HG03103 (cell line): ENCODE results near the gene HSPA1L.
"Not testable (repeated sequence)": the region's sequence is repeated elsewhere in the genome, so short reads cannot be mapped to it uniquely, and the experiment has no call there.

Experiments used
- ATAC-seq: cut with Tn5 transposase; IDR thresholded peaks from one replicate; pipeline ENCODE4 v1.9.1; 2021; ENCODE audit warnings: low read depth; ENCODE audit not compliant: unreplicated experiment

HSPA1L gene

DNA sequence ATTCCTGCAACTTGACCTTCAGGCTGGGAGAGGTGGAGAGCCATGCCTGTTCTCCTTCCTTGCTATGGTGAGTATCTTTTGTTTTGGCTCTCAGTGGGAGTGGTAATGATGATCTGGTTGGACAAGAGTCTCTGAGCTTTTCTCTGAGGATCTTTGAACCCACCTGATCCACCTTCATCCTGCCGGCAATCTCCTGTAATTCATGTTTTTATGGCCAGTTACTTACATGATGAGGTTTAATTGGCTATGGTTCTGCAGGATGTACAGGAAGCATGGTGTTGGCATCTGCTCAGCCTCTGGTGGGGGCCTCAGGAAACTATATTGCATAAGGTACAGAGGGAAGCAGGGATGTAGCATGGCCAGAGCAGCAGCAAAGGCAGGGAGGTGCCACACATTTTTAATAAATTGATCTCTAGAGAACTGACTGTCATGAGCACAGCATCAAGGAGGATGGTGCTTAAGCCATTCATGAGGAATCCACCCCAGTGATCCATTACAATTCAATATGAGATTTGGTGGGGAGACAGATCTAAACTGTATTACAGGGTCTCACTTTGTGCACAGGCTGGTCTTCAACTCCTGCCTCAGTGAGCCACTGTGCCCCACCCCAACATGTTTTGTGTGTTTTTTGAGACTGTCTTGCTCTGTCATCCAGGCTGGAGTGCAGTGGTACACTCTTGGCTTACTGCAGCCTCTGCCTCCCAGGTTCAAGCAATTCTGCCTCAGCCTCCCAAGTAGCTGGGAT lies 22.5 kb upstream of the HSPA1L start:
- ATAC-seq = no peak

DNA sequence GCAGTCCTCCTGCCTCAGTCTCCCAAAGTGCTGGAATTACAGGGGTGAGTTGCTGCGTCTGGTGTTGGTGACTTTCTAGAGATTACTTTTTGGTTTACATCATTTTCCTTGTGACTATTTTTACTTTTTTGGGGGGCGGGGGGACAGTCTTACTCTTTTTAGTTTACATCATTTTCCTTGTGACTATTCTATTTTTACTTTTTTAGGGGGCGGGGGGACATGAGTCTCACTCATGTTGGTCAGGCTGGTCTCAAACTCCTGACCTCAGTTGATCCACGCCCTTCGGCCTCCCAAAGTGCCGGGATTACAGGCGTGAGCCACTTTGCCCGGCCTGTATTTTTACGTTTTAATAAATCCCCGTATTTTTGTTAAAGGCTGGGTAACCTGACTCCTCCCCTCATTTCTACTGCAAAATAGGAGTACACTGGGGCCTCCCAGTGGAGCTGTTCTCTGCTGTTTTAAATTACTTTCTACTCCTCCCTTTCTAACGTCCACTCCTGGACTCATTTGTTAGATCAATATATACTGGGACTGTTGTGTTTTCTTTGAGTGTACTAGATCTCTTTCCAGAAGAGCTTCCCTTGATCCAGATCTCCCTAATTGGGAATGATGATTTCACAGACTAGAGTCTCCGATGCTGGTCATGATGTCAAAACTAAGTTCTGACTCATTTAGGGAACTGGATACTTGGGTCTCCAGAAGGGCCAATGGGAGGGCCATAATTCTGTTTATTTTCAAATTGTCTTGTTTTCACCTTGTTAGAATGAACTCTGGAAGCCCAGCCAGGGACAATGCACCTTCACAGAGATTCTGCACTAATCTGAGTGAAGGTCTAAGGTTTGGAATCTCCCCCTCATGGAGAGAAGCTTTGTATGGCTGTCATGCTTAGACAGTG lies 21.6 kb upstream of the HSPA1L start:
- no peak for ATAC-seq

- ATAC-seq = no peak
These were observed 21.0 kb upstream of the HSPA1L start for GRCh38 chr6:31836047-31836473.

- ATAC-seq = no peak
These were observed 19.5 kb upstream of the HSPA1L start for GRCh38 chr6:31834367-31835250.

- no peak for ATAC-seq
These were observed 16.5 kb upstream of the HSPA1L start for GRCh38 chr6:31831350-31832215.

DNA sequence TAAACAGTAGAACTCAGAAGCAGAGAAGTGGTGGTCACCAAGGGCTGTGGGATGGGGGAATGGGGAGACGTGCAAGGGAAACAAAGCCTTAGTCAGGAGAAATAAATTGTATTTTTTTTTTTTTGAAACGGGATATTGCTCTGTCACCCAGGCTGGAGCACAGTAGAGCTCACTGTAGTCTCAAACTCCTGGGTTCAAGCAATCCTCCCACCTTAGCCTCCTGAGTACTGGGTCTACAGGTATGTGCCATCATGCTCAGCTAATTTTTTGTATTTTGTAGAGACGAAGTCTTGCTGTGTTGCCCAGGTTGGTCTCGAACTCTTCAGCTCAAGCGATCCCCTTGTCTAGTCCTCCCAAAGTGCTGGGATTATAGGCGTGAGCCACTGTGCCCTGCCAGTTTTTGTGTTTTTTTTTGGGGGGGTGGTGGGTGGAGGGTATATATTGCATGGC lies 15.8 kb upstream of the HSPA1L start:
- ATAC-seq = no peak

DNA sequence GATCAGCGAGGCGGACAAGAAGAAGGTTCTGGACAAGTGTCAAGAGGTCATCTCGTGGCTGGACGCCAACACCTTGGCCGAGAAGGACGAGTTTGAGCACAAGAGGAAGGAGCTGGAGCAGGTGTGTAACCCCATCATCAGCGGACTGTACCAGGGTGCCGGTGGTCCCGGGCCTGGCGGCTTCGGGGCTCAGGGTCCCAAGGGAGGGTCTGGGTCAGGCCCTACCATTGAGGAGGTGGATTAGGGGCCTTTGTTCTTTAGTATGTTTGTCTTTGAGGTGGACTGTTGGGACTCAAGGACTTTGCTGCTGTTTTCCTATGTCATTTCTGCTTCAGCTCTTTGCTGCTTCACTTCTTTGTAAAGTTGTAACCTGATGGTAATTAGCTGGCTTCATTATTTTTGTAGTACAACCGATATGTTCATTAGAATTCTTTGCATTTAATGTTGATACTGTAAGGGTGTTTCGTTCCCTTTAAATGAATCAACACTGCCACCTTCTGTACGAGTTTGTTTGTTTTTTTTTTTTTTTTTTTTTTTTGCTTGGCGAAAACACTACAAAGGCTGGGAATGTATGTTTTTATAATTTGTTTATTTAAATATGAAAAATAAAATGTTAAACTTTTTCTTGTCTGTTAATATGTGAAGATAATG lies 14.7 kb upstream of the HSPA1L start:
- no peak for ATAC-seq

GRCh38 chr6:31827286-31828079 lies 12.4 kb upstream of the HSPA1L start, which contains the start of gene HSPA1B:
HSPA1B (plus strand) TSS chr6:31827738; CDS start chr6:31827951, 213 bp downstream.
- peak; percentile 55 for ATAC-seq

GRCh38 chr6:31826793-31827285 lies 11.8 kb upstream of the HSPA1L start:
- ATAC-seq = no peak

DNA sequence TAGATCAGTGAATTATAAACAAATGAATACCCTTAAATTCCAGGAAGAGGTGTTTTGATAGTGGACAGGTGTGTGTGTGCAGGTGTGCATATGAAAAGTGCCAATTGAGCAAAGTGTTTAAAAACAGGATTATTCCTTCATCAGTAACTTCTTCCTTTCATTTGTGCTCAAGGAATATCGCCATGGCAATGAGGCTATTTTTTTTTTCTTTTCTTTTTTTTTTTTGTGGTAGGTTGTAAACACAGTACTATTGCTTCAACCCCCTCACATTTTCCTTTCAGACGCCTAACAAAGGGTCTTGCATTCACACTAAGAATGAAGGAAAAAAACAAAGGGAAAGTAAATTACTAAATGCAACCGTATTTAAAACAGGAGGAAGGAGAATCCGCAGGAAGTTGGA lies 10.5 kb upstream of the HSPA1L start:
- no peak for ATAC-seq

- ATAC-seq = not testable (repeated sequence)
These were observed 8.6 kb upstream of the HSPA1L start for GRCh38 chr6:31823592-31824196.

DNA sequence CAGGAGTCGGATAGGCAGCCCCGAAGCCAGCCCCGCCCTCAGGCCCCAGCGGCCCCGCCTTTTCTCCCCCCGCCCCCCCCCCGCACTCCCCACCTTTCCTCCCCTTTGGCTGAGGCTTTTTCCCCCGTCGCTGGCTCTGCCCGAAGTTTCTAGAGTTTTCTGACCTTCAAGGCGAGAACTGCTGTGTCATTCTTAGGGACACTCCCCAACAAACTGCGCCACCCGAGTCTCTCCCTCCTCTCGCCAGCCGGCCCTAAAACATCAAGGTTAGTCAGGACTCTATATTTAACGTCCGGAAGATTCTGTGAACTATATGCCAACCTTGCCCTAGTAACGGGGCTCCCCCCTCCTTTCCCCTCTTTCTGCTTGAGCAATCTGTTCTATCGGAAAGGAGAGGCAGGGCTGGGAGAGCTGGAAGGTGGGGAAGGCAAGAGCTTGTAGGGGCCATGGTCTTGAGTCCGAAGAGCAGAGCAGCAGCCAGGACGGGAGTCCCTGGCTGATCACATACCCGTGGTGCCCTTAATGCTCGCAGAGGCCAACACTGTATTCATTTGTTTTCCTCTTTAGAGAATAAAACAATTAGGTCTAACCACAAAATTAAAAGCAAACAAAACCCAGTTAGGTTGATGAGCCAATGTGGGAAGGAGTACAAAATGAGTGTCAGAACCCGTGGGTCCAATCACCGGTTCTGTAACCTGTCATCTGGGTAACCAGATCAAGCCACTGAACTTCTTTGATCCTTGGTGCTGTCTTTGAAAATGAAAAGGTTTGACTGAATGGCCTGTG lies 7.1 kb upstream of the HSPA1L start:
- peak; percentile 39 for ATAC-seq

GRCh38 chr6:31821301-31822035 lies 6.4 kb upstream of the HSPA1L start:
- no peak for ATAC-seq

DNA sequence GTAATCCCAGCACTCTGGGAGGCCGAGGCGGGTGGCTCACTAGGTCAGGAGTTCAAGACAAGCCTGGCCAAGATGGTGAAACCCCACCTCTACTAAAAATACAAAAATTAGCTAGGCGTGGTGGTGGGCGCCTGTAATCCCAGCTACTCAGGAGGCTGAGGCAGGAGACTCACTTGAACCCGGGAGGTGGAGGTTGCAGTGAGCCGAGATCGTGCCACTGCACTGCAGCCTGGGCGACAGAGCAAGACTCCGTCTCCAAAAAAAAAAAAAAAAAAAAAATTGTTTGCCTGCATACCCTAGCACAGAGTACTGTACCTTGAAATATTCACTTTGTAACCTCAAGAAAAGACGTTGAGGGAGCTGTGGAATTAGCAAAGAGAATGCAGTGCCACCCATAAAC lies 5.3 kb upstream of the HSPA1L start:
- ATAC-seq = not testable (repeated sequence)

DNA sequence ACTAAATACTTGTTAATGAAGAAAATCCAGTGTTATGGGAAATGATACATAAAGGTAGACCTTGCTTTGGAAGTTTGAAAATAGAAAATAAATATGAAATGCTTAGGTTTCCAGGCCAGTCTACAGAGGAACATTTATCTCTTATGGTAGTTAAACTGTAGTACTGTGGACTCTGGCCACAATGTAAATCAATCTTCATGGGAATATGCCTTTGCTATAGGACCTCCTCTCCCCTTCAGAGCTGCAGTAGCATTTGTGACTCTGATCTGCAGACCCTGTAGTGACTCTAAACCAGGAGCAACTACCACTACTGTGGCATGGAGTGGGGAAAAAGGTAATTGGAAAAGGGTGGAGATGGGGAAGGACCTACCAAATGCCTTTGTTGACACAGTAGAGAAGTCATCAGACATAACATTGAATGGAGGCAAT lies 4.8 kb upstream of the HSPA1L start:
- no peak for ATAC-seq

- not testable (repeated sequence) for ATAC-seq
These were observed 2.9 kb upstream of the HSPA1L start for GRCh38 chr6:31817929-31818511.
